KMS-11 (cell line): ENCODE measurements around the gene VAT1L.

Experiments
- H2AFZ ChIP-seq: fragments of 200-600 bp; sonication (generic); 2 replicates; pipeline ENCODE4 v1.6.1; 2016; ENCODE audit warnings: antibody characterized with exemption, mixed run types, low read depth
- H3K27ac ChIP-seq: fragments of 200-600 bp; sonication (generic); 2 replicates; pipeline ENCODE4 v1.6.1; 2016; ENCODE audit warnings: mild to moderate bottlenecking, mixed run types
- H3K27me3 ChIP-seq: fragments of 200-600 bp; sonication (generic); 2 replicates; pipeline ENCODE4 v1.6.1; 2017; ENCODE audit warnings: mild to moderate bottlenecking, low read depth, mixed run types, moderate library complexity; ENCODE audit not compliant: insufficient read depth
- H3K36me3 ChIP-seq: fragments of 200-600 bp; sonication (generic); 2 replicates; pipeline ENCODE4 v1.6.1; 2017; ENCODE audit warnings: mild to moderate bottlenecking, mixed run types; ENCODE audit not compliant: insufficient read depth
- H3K4me1 ChIP-seq: fragments of 200-600 bp; sonication (generic); 2 replicates; pipeline ENCODE4 v1.6.1; 2016; ENCODE audit warnings: mild to moderate bottlenecking, low read depth, mixed run types; ENCODE audit not compliant: poor library complexity, severe bottlenecking
- H3K4me2 ChIP-seq: fragments of 200-600 bp; sonication (generic); 2 replicates; pipeline ENCODE4 v1.7.0; 2016; ENCODE audit warnings: mild to moderate bottlenecking, mixed run types
- H3K4me3 ChIP-seq: fragments of 200-600 bp; sonication (generic); IDR thresholded peaks from 2 replicates; pipeline ENCODE4 v1.6.1; 2017; ENCODE audit warnings: low read depth, low read length, mixed read lengths; ENCODE audit not compliant: insufficient read depth
- H3K79me2 ChIP-seq: fragments of 200-600 bp; sonication (generic); 2 replicates; pipeline ENCODE4 v1.6.1; 2016; ENCODE audit warnings: low read depth, mixed run types; ENCODE audit not compliant: insufficient read depth
- H3K9ac ChIP-seq: fragments of 200-600 bp; sonication (generic); 2 replicates; pipeline ENCODE4 v1.6.1; 2016; ENCODE audit warnings: mild to moderate bottlenecking, mixed run types
- H4K20me1 ChIP-seq: fragments of 200-600 bp; sonication (generic); 2 replicates; pipeline ENCODE4 v1.6.1; 2016; ENCODE audit warnings: mild to moderate bottlenecking, mixed run types; ENCODE audit not compliant: insufficient read depth
- TF ChIP-seq, protein P1 (sequence below): fragments of 200-600 bp; sonication (generic); conservative IDR thresholded peaks from 2 replicates; pipeline ENCODE4 v1.6.1; 2017; ENCODE audit warnings: low read depth, mild to moderate bottlenecking, antibody characterized with exemption, low read length, moderate library complexity, mixed read lengths

Gene VAT1L

DNA sequence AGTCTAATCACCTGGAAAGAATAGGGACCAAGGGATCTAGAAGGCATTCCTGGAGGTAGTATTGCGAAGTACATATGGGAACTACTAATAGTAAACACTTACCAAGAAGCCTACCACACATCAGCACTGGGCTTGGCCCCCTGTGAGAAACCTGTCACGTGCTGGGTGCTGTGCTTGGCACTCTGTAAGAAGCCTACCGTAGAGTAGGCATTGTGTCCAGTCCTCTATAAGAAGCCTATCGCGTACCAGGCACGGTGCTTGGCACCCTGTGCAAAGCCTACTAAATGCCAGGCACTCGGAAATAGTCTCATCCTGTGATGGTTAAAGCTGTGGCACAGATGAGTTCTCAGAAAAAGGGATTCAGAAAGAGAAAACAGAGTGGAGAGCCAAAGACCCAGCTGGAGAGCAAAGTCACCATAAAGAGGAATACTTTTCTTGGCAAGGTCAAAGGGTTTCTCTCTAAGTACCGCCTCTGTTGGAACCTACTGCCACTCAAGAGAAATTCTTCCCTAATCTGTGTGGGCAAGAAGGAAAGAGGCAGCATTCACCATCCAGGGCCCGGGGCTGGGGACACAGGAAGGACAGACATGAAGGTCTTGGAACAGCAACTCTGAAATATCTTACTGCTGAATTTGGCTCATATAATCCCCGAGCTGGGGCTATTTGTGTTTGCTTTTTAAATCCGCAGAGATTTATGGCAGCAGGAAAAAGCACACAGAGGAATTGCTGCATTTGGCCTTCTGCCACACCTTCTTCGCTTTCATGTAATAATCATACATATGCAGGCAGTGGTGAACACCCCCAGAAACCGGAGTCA is 81.8 kb downstream of the VAT1L start:
- Histone ChIP-seq H3K79me2 (no peaks in the 10 kb centered on the region), H3K4me3 (no peak overlapping the region), H4K20me1 (no peaks in the 10 kb centered on the region), H3K27ac (no peak overlapping the region), H2AFZ (no peak overlapping the region), H3K4me1 (no peaks in the 10 kb centered on the region), H3K27me3 (no peaks in the 10 kb centered on the region), H3K36me3 (no peaks in the 10 kb centered on the region), H3K9ac (no peak overlapping the region), H3K4me2 (no peak overlapping the region)
- TF ChIP-seq, protein P1, sequence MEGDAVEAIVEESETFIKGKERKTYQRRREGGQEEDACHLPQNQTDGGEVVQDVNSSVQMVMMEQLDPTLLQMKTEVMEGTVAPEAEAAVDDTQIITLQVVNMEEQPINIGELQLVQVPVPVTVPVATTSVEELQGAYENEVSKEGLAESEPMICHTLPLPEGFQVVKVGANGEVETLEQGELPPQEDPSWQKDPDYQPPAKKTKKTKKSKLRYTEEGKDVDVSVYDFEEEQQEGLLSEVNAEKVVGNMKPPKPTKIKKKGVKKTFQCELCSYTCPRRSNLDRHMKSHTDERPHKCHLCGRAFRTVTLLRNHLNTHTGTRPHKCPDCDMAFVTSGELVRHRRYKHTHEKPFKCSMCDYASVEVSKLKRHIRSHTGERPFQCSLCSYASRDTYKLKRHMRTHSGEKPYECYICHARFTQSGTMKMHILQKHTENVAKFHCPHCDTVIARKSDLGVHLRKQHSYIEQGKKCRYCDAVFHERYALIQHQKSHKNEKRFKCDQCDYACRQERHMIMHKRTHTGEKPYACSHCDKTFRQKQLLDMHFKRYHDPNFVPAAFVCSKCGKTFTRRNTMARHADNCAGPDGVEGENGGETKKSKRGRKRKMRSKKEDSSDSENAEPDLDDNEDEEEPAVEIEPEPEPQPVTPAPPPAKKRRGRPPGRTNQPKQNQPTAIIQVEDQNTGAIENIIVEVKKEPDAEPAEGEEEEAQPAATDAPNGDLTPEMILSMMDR, result no peak

DNA sequence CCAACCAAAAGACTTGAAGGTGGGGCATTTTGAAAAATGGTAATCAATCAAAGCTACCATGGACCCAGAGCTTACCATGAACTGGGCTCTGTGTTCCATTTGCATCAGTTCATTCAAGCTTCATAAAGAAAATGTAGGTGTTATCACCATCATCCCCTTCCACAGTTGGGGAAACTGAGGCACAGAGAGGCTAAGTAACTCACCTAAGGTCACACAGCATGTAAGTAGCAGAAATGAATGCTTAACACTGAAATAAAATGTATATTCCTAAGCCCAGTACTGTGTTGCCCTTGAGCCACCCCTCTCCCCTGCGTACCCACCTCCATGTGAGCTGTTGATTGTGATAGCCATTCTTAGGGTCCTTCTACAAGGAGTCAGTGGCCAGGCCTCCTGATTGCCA is 83.6 kb downstream of the VAT1L start:
- TF ChIP-seq, protein P1, result no peak
- Histone ChIP-seq H3K36me3 (no peaks in the 10 kb centered on the region), H2AFZ (no peak overlapping the region), H3K4me3 (no peak overlapping the region), H3K27me3 (no peaks in the 10 kb centered on the region), H4K20me1 (no peaks in the 10 kb centered on the region), H3K9ac (no peak overlapping the region), H3K4me2 (no peak overlapping the region), H3K4me1 (no peaks in the 10 kb centered on the region), H3K79me2 (no peaks in the 10 kb centered on the region), H3K27ac (no peak overlapping the region)

DNA sequence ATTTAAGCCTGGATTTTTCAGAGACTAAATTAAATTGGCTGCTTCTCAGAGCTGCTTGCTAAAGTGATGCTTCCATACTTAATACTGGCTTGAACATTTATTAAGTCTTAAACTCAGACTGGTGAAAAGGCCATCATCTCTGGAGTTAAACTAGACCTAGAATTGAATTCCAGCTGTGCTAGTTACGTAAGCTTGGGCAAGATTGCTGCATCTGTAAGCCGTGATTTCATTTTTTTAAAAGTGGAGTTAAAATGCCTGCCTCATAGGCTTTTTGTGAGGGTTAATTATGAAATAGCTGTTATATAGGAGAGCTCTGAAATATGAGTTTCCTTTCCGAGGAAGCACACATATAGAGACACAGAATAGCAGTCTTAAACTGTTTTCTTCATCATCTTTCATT is 84.7 kb downstream of the VAT1L start:
- no peaks in the 10 kb centered on the region for H4K20me1 ChIP-seq
- TF ChIP-seq, protein P1, result no peak
- H3K36me3 ChIP-seq, result no peaks in the 10 kb centered on the region
- H2AFZ ChIP-seq, result no peak overlapping the region
- no peak overlapping the region for H3K27ac ChIP-seq
- H3K4me1 ChIP-seq, result no peaks in the 10 kb centered on the region
- H3K4me2 ChIP-seq, result no peak overlapping the region
- no peaks in the 10 kb centered on the region for H3K27me3 ChIP-seq
- H3K9ac ChIP-seq, result no peak overlapping the region
- no peaks in the 10 kb centered on the region for H3K79me2 ChIP-seq
- no peak overlapping the region for H3K4me3 ChIP-seq

DNA sequence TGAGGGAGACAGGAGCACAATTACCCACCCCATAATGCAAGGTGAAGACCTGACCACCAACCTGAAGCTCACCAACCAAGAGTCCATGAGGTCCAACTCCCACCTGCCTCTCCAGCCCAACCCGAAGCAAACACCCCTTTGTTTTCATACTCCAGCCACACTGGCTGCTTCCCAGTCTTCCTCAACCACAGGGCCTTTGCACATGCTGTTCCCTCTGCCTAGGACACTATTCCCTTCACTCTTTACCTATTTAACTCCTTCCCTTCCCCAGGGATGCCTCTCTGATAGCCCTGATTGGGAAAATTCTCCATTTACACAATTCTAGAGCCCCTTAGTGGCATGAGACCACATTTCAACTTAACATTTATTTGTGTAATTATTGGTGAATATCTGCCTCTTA is 86.0 kb downstream of the VAT1L start:
- TF ChIP-seq, protein P1, result no peak
- H4K20me1 ChIP-seq, result no peaks in the 10 kb centered on the region
- no peak overlapping the region for H3K27ac ChIP-seq
- H3K9ac ChIP-seq, result no peak overlapping the region
- H3K4me3 ChIP-seq, result no peak overlapping the region
- no peak overlapping the region for H2AFZ ChIP-seq
- no peak overlapping the region for H3K4me2 ChIP-seq
- no peaks in the 10 kb centered on the region for H3K36me3 ChIP-seq
- H3K79me2 ChIP-seq, result no peaks in the 10 kb centered on the region
- H3K27me3 ChIP-seq, result no peaks in the 10 kb centered on the region
- H3K4me1 ChIP-seq, result no peaks in the 10 kb centered on the region
